Breast epithelium (tissue), 4 donors: ENCODE results near the gene SRSF5. TPM values are rescaled to one million over a fixed set of nuclear protein-coding genes. Genes with fewer than 3 reads are reported as not detected.
"Not testable (repeated sequence)": the region's sequence is repeated elsewhere in the genome, so short reads cannot be mapped to it uniquely, and the experiment has no call there.

Source experiments
- DNase-seq, 2 donors: peaks; one replicate each; pipeline ENCODE4 v3.0.0-alpha.2; 2019; ENCODE audit warnings: low spot score in 2 of 2
- H3K27ac ChIP-seq, 2 donors: fragments of 200-600 bp; sonication (generic) in 1 of 2; one replicate each; pipeline ENCODE4 v1.5.1; 2016 to 2019; ENCODE audit warnings: mild to moderate bottlenecking in 1 of 2
- H3K27me3 ChIP-seq, 2 donors: fragments of 200-600 bp; sonication (generic) in 1 of 2; one replicate each; pipeline versions ENCODE4 v1.5.1 to v1.6.0; 2017 to 2019; ENCODE audit warnings: control low read depth in 1 of 2, mild to moderate bottlenecking in 1 of 2
- H3K36me3 ChIP-seq: fragments of 200-600 bp; one replicate; pipeline ENCODE4 v1.5.1; 2019
- H3K4me1 ChIP-seq, 2 donors: fragments of 200-600 bp; sonication (generic); one replicate each; pipeline ENCODE4 v1.5.1; 2016 to 2019; ENCODE audit warnings: control low read depth in 1 of 2
- H3K4me3 ChIP-seq, 3 donors: fragments of 200-600 bp; sonication (generic); 1 replicate in 2 of 3; 2 replicates in 1 of 3; pipeline ENCODE4 v1.5.1; 2016 to 2019; ENCODE audit warnings: mild to moderate bottlenecking in 3 of 3, moderate library complexity in 2 of 3
- H3K9me3 ChIP-seq, 2 donors: fragments of 200-600 bp; sonication (generic) in 1 of 2; one replicate each; pipeline ENCODE4 v1.5.1; 2016 to 2019; ENCODE audit warnings: control low read depth in 1 of 2
- CTCF ChIP-seq, 3 donors: fragments of 450-650 bp; IDR thresholded peaks; one replicate each; pipeline ENCODE4 v1.5.1; 2016 to 2017; ENCODE audit warnings: antibody characterized with exemption in 3 of 3, mild to moderate bottlenecking in 3 of 3, moderate library complexity in 3 of 3
- POLR2A ChIP-seq: fragments of 450-650 bp; IDR thresholded peaks from one replicate; pipeline ENCODE4 v1.6.1; 2016; ENCODE audit warnings: antibody characterized with exemption, mild to moderate bottlenecking, moderate library complexity
- POLR2AphosphoS5 ChIP-seq, 3 donors: sonication (generic); formaldehyde crosslinking; IDR thresholded peaks; one replicate each; pipeline ENCODE4 v1.6.1; 2017; ENCODE audit warnings: antibody characterized with exemption in 3 of 3
- intact Hi-C: fragments of 100-400 bp; cut with DNase I; formaldehyde crosslinking; loops from one replicate; pipeline ENCODE4 v1.15.1; 2023; ENCODE audit warnings: low total_unique reads
- total RNA-seq, 3 donors: library from RNA; depleted of rRNA; stranded (reverse); fragments of >200 nt; gene quantifications; one replicate each; pipeline ENCODE4 v1.1.0, GENCODE V29; 2016

The SRSF5 gene
- total RNA-seq, 3 donors from 2014 or later = 411 to 543 (median 424) TPM

- no peaks in the 10 kb centered on the region for H3K9me3 ChIP-seq
- H3K27me3 ChIP-seq = no peaks in the 10 kb centered on the region
- H3K27ac ChIP-seq = no peak overlapping the region
- H3K4me1 ChIP-seq = no peaks in the 10 kb centered on the region
- no peak for DNase-seq
- TF ChIP-seq CTCF (IDR thresholded peaks at IDR 0.05) = no peak
- TF ChIP-seq POLR2A = no peak
- no peak for TF ChIP-seq POLR2AphosphoS5 (IDR thresholded peaks at IDR 0.05)
- H3K4me3 ChIP-seq = no peak overlapping the region
- H3K36me3 ChIP-seq = no peaks in the 10 kb centered on the region
- intact Hi-C loops = loop anchor here (10.0 kb wide), 1 partner anchor 516 kb away; no protein-coding TSS in a partner anchor
These were observed 42.2 kb downstream of the SRSF5 start for GRCh38 chr14:69808919-69809808.

- Histone ChIP-seq H3K4me1 (no peaks in the 10 kb centered on the region), H3K27ac (no peak overlapping the region), H3K9me3 (no peaks in the 10 kb centered on the region), H3K36me3 (no peaks in the 10 kb centered on the region), H3K27me3 (no peaks in the 10 kb centered on the region), H3K4me3 (no peak overlapping the region)
- intact Hi-C loops = loop anchor here (10.0 kb wide), 1 partner anchor 213 kb away; no protein-coding TSS in a partner anchor
- TF ChIP-seq CTCF (IDR thresholded peaks at IDR 0.05) = no peak
- TF ChIP-seq POLR2AphosphoS5 (IDR thresholded peaks at IDR 0.05) = no peak
- no peak for TF ChIP-seq POLR2A
- no peak for DNase-seq
These were observed 44.4 kb downstream of the SRSF5 start for GRCh38 chr14:69811227-69811867.

GRCh38 chr14:69811868-69812252 is 44.9 kb downstream of the SRSF5 start:
- intact Hi-C loops = loop anchor here (10.0 kb wide), 1 partner anchor 213 kb away; no protein-coding TSS in a partner anchor
- Histone ChIP-seq H3K4me1 (no peaks in the 10 kb centered on the region), H3K36me3 (no peaks in the 10 kb centered on the region), H3K27ac (no peak overlapping the region), H3K4me3 (no peak overlapping the region), H3K9me3 (no peaks in the 10 kb centered on the region), H3K27me3 (no peaks in the 10 kb centered on the region)
- DNase-seq = no peak
- no peak for TF ChIP-seq POLR2AphosphoS5 (IDR thresholded peaks at IDR 0.05)
- TF ChIP-seq POLR2A = no peak
- TF ChIP-seq CTCF (IDR thresholded peaks at IDR 0.05) = no peak

GRCh38 chr14:69812711-69813110 is 45.8 kb downstream of the SRSF5 start:
- no peaks in the 10 kb centered on the region for H3K9me3 ChIP-seq
- H3K27ac ChIP-seq = no peak overlapping the region
- no peaks in the 10 kb centered on the region for H3K4me1 ChIP-seq
- H3K27me3 ChIP-seq = no peaks in the 10 kb centered on the region
- intact Hi-C loops = loop anchor here (10.0 kb wide), 1 partner anchor 212 kb away; no protein-coding TSS in a partner anchor
- TF ChIP-seq POLR2AphosphoS5 (IDR thresholded peaks at IDR 0.05) = no peak
- no peak for TF ChIP-seq CTCF (IDR thresholded peaks at IDR 0.05)
- TF ChIP-seq POLR2A = no peak
- H3K4me3 ChIP-seq = no peak overlapping the region
- no peaks in the 10 kb centered on the region for H3K36me3 ChIP-seq
- DNase-seq = no peak

- intact Hi-C loops = loop anchor here (10.0 kb wide), 1 partner anchor 211 kb away; no protein-coding TSS in a partner anchor
- H3K9me3 ChIP-seq, H3K36me3 ChIP-seq, H3K27me3 ChIP-seq, DNase-seq, H3K4me3 ChIP-seq, H3K27ac ChIP-seq, H3K4me1 ChIP-seq: not testable (repeated sequence)
These were observed 46.4 kb downstream of the SRSF5 start for GRCh38 chr14:69813346-69813745.
